GM12864 (cell line): Measurements from ENCODE around the gene SPACDR.

Source experiments
- DNase-seq: peaks from one replicate; pipeline ENCODE4 v3.0.0-alpha.2; 2011; ENCODE audit warnings: low read depth
- H3K4me3 ChIP-seq: 2 replicates; pipeline ENCODE4 v1.5.1; 2011; ENCODE audit warnings: mild to moderate bottlenecking, low read depth, low read length, control low read depth
- CTCF ChIP-seq: IDR thresholded peaks from 2 replicates; pipeline ENCODE4 v1.5.1; 2011; ENCODE audit warnings: low read depth, mild to moderate bottlenecking, moderate library complexity, low read length, control low read depth, inconsistent platforms; ENCODE audit errors: missing control alignments

Gene SPACDR

GRCh38 chr7:100413346-100413745, 50.7 kb downstream of the SPACDR start:
- DNase-seq = no peak
- H3K4me3 ChIP-seq = no peak overlapping the region
- TF ChIP-seq CTCF = no peak

GRCh38 chr7:100411101-100411500, 53.0 kb downstream of the SPACDR start:
- TF ChIP-seq CTCF = no peak
- DNase-seq = no peak
- H3K4me3 ChIP-seq = no peak overlapping the region

GRCh38 chr7:100407285-100408180, 56.5 kb downstream of the SPACDR start:
- H3K4me3 ChIP-seq = no peak overlapping the region
- no peak for DNase-seq
- peak; percentile 73 for TF ChIP-seq CTCF

GRCh38 chr7:100406767-100407166, 57.3 kb downstream of the SPACDR start:
- TF ChIP-seq CTCF = no peak
- no peak for DNase-seq
- H3K4me3 ChIP-seq = no peak overlapping the region
